ENCODE results near the gene SLC39A11.

Gene SLC39A11

GRCh38 chr17:72928454-72929136, 163.9 kb downstream of the SLC39A11 start:
- in situ Hi-C loops (cut with MboI; ENCODE audit: low pct_unique_long_range_greater_than_20kb, low sequenced_read_pairs, unreplicated experiment) = no loop called here
- TF ChIP-seq CTCF (IDR thresholded peaks at IDR 0.05; ENCODE audit: extremely low read depth, insufficient read depth, missing control alignments) = no peak
- no peak for DNase-seq (ENCODE audit: low spot score)

- DNase-seq (ENCODE audit: low spot score) = no peak
- no peak for TF ChIP-seq CTCF (IDR thresholded peaks at IDR 0.05; ENCODE audit: extremely low read depth, insufficient read depth, missing control alignments)
- in situ Hi-C loops (cut with MboI; ENCODE audit: low pct_unique_long_range_greater_than_20kb, low sequenced_read_pairs, unreplicated experiment) = no loop called here
These were observed 164.7 kb downstream of the SLC39A11 start for GRCh38 chr17:72927760-72928159.

GRCh38 chr17:72927146-72927545, 165.3 kb downstream of the SLC39A11 start:
- in situ Hi-C loops (cut with MboI; ENCODE audit: low pct_unique_long_range_greater_than_20kb, low sequenced_read_pairs, unreplicated experiment) = no loop called here
- TF ChIP-seq CTCF (IDR thresholded peaks at IDR 0.05; ENCODE audit: extremely low read depth, insufficient read depth, missing control alignments) = no peak
- DNase-seq (ENCODE audit: low spot score) = no peak

- TF ChIP-seq CTCF (IDR thresholded peaks at IDR 0.05; ENCODE audit: extremely low read depth, insufficient read depth, missing control alignments) = no peak
- in situ Hi-C loops (cut with MboI; ENCODE audit: low pct_unique_long_range_greater_than_20kb, low sequenced_read_pairs, unreplicated experiment) = no loop called here
- DNase-seq (ENCODE audit: low spot score) = no peak
These were observed 166.3 kb downstream of the SLC39A11 start for GRCh38 chr17:72926171-72926570.

- no peak for DNase-seq (ENCODE audit: low spot score)
- TF ChIP-seq CTCF (IDR thresholded peaks at IDR 0.05; ENCODE audit: extremely low read depth, insufficient read depth, missing control alignments) = no peak
- in situ Hi-C loops (cut with MboI; ENCODE audit: low pct_unique_long_range_greater_than_20kb, low sequenced_read_pairs, unreplicated experiment) = no loop called here
These were observed 168.3 kb downstream of the SLC39A11 start for GRCh38 chr17:72924196-72924595.

- in situ Hi-C loops (cut with MboI; ENCODE audit: low pct_unique_long_range_greater_than_20kb, low sequenced_read_pairs, unreplicated experiment) = no loop called here
- no peak for DNase-seq (ENCODE audit: low spot score)
These were observed 170.3 kb downstream of the SLC39A11 start for GRCh38 chr17:72922219-72922618.

More at GRCh38 chr17:72922219-72922618, 170.3 kb downstream of the SLC39A11 start:
- no peak for TF ChIP-seq CTCF (IDR thresholded peaks at IDR 0.05; ENCODE audit: extremely low read depth, insufficient read depth, missing control alignments)
